ENCODE measurements around the gene TRPM2. TPM values are rescaled to one million over a fixed set of nuclear protein-coding genes. Genes with fewer than 3 reads are reported as not detected.

Gene TRPM2
- total and polyA plus RNA-seq, 2 of the 13 experiments (the other 11 are each of a cell fraction or from before 2014, with no cell fraction given): 0.07 to 0.20 TPM

GRCh38 chr21:44442266-44443125 is 89.1 kb downstream of the TRPM2 start (continued):
- TF ChIP-seq SETDB1 (CRISPR knock-in tag; IDR thresholded peaks at IDR 0.05; ENCODE audit: borderline replicate concordance): peak; percentile 89; the same call in 1 of the 2 replicates
- no peak for TF ChIP-seq ZSCAN29 (CRISPR knock-in tag; conservative IDR thresholded peaks at IDR 0.05)
- no peak for TF ChIP-seq ZMYM4 (CRISPR knock-in tag; IDR thresholded peaks at IDR 0.05)
- TF ChIP-seq ZNF335 (CRISPR knock-in tag; IDR thresholded peaks at IDR 0.05): 0 out of 2 replicates have a peak, but pooled peaks have one; percentile 33
- TF ChIP-seq ZGPAT (CRISPR knock-in tag; IDR thresholded peaks at IDR 0.05): 0 out of 2 replicates have a peak, but pooled peaks have one; percentile 28
- 0 out of 2 replicates have a peak, but pooled peaks have one; percentile 52 for TF ChIP-seq ZNF253 (CRISPR knock-in tag; IDR thresholded peaks at IDR 0.05; ENCODE audit: borderline replicate concordance)
- 0 out of 2 replicates have a peak, but pooled peaks have one; percentile 62 for TF ChIP-seq ZNF431 (CRISPR knock-in tag; IDR thresholded peaks at IDR 0.05; ENCODE audit: borderline replicate concordance, low read depth)
- TF ChIP-seq ZNF709 (CRISPR knock-in tag; IDR thresholded peaks at IDR 0.05): 0 out of 2 replicates have a peak, but pooled peaks have one; percentile 51
- TF ChIP-seq ZNF597 (CRISPR knock-in tag; IDR thresholded peaks at IDR 0.05): no peak
- TF ChIP-seq ZFX (CRISPR knock-in tag; IDR thresholded peaks at IDR 0.05; ENCODE audit: low read depth): peak; percentile 33; the same call in 1 of the 2 replicates
- no peak for TF ChIP-seq CCAR2 (optimal IDR thresholded peaks at IDR 0.05; ENCODE audit: low read depth, low read length)
- TF ChIP-seq IKZF4 (CRISPR knock-in tag; IDR thresholded peaks at IDR 0.05; ENCODE audit: borderline replicate concordance, low read depth, not compliant biosample characterization): peak; percentile 83
- TF ChIP-seq SOX5 (CRISPR knock-in tag; IDR thresholded peaks at IDR 0.05; ENCODE audit: borderline replicate concordance): 0 out of 2 replicates have a peak, but pooled peaks have one; percentile 22
- 0 out of 2 replicates have a peak, but pooled peaks have one; percentile 39 for TF ChIP-seq MTA1 (CRISPR knock-in tag; IDR thresholded peaks at IDR 0.05; ENCODE audit: borderline replicate concordance)
- no peak for TF ChIP-seq HMGXB3 (CRISPR knock-in tag; IDR thresholded peaks at IDR 0.05; ENCODE audit: borderline replicate concordance)

All from HepG2 (cell line).